ENCODE results near the gene RGMA.

DNA sequence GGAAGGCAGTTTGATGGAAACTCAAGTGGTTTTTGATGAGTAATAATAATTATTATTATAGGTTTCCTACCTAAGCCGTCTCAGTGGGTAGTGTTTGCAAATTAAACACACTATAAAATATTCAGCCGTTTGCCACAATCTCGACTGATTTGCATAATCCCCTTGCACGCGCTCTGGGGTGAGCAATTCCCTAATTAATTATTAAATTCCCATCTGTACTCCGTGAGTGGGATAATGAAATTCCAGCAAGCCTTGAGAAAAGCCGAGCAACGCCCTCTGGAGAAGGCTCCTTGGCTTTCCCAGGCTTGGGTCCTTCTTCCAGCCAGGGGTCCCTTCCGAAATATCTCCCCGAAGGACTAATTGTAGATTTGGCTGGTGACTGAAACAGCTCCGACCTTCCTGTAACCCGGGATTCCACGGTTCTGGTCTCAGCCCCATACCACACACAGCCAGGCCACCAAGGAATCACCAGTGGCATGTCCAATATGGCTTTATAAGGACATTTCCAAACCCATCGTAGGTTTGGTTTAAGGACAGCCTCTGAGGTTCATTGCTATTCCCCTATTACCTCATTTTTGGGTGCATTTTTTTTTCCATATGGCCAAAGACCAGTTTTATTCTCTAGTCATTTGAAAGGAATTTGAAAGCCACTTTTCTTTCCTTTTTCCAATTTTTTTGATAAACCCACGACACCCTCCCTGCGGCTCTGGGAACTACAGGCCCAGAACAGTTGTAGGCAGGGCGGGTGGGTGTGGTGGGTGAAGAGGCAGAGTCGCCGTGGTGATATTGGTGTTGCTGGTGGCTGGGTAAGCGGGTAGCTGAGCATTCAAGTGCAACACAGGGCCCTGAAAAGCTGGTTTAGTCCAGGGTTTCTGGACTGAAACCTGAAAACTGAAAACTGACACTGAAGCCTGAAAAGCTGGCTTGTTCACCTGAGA, 33.2 kb upstream of the RGMA start:
- TF ChIP-seq POLR2A (IDR thresholded peaks at IDR 0.05; ENCODE audit: low read depth, low read length) (no peak), POLR2AphosphoS5 (IDR thresholded peaks at IDR 0.05; ENCODE audit: low read depth, low read length) (no peak), TAF1 (IDR thresholded peaks at IDR 0.05; ENCODE audit: low read depth, low read length) (no peak)

Measured in GM12891 (cell line).